GM12864 (cell line): Measurements from ENCODE around the gene ENTHD1.

Source experiments
- DNase-seq: peaks from one replicate; pipeline ENCODE4 v3.0.0-alpha.2; 2011; ENCODE audit warnings: low read depth
- H3K4me3 ChIP-seq: 2 replicates; pipeline ENCODE4 v1.5.1; 2011; ENCODE audit warnings: mild to moderate bottlenecking, low read depth, low read length, control low read depth
- TF ChIP-seq, protein P1 (sequence below): IDR thresholded peaks from 2 replicates; pipeline ENCODE4 v1.5.1; 2011; ENCODE audit warnings: low read depth, mild to moderate bottlenecking, moderate library complexity, low read length, control low read depth, inconsistent platforms; ENCODE audit errors: missing control alignments

ENTHD1 gene

GRCh38 chr22:39729141-39729934 is 164.2 kb downstream of the ENTHD1 start:
- TF ChIP-seq, protein P1, sequence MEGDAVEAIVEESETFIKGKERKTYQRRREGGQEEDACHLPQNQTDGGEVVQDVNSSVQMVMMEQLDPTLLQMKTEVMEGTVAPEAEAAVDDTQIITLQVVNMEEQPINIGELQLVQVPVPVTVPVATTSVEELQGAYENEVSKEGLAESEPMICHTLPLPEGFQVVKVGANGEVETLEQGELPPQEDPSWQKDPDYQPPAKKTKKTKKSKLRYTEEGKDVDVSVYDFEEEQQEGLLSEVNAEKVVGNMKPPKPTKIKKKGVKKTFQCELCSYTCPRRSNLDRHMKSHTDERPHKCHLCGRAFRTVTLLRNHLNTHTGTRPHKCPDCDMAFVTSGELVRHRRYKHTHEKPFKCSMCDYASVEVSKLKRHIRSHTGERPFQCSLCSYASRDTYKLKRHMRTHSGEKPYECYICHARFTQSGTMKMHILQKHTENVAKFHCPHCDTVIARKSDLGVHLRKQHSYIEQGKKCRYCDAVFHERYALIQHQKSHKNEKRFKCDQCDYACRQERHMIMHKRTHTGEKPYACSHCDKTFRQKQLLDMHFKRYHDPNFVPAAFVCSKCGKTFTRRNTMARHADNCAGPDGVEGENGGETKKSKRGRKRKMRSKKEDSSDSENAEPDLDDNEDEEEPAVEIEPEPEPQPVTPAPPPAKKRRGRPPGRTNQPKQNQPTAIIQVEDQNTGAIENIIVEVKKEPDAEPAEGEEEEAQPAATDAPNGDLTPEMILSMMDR: no peak
- DNase-seq: no peak
- H3K4me3 ChIP-seq: no peak overlapping the region

- TF ChIP-seq, protein P1: no peak
- no peak for DNase-seq
- no peak overlapping the region for H3K4me3 ChIP-seq
These were observed 165.2 kb downstream of the ENTHD1 start for GRCh38 chr22:39728236-39728860.

DNA sequence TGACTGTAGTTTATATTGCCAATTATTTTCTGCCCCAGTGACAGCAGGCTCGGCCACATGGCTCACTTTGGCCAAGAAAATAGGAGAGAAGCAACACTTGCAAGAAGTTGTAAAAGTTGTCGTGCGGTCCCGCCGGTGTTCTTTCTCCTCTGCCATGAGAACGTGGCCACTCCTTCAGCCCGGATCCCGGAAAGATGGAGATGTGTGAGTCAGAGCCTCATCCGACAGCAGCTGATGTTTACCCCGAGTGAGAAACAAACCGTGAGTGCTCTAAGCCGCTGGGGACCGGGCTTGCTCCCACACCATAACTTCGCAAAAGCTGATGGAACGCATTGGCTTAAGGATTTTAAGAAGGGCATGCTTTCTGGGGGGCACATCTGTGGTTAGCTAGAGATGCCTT is 166.0 kb downstream of the ENTHD1 start:
- H3K4me3 ChIP-seq: no peak overlapping the region
- no peak for DNase-seq
- TF ChIP-seq, protein P1: no peak

- no peak overlapping the region for H3K4me3 ChIP-seq
- TF ChIP-seq, protein P1: no peak
- DNase-seq: no peak
These were observed 168.1 kb downstream of the ENTHD1 start for GRCh38 chr22:39725351-39726035.

GRCh38 chr22:39724857-39725256 is 168.7 kb downstream of the ENTHD1 start:
- TF ChIP-seq, protein P1: no peak
- DNase-seq: no peak
- H3K4me3 ChIP-seq: no peak overlapping the region

- no peak for DNase-seq
- TF ChIP-seq, protein P1: no peak
- no peak overlapping the region for H3K4me3 ChIP-seq
These were observed 169.2 kb downstream of the ENTHD1 start for GRCh38 chr22:39724390-39724789.
